A549 (cell line): Measurements from ENCODE around the gene MORF4L1.
A peak's percentile ranks its signal among the peaks of the same experiment; 100 is the strongest.

Experiments
- CHD2 ChIP-seq: fragments of 150-350 bp; IDR thresholded peaks from 2 replicates; pipeline ENCODE4 v1.6.1; 2014; ENCODE audit warnings: low read length; ENCODE audit not compliant: partially characterized antibody
- CTCF ChIP-seq: fragments of >200 bp; sonication (Bioruptor Twin); formaldehyde crosslinking; IDR thresholded peaks from 3 replicates; pipeline ENCODE4 v1.5.1; 2016
- HDAC2 ChIP-seq: fragments of 200-600 bp; sonication (generic); IDR thresholded peaks from 2 replicates; pipeline ENCODE4 v1.6.1; 2016
- KDM1A ChIP-seq: fragments of 200-600 bp; sonication (generic); IDR thresholded peaks from 2 replicates; pipeline ENCODE4 v1.6.1; 2016; ENCODE audit warnings: low read depth, mild to moderate bottlenecking
- KDM5A ChIP-seq: fragments of 200-600 bp; sonication (generic); IDR thresholded peaks from 2 replicates; pipeline ENCODE4 v1.6.1; 2016; ENCODE audit warnings: antibody characterized with exemption, mild to moderate bottlenecking
- MAZ ChIP-seq: fragments of 150-350 bp; IDR thresholded peaks from 2 replicates; pipeline ENCODE4 v1.6.1; 2014; ENCODE audit warnings: antibody characterized with exemption, low read depth, low read length, borderline replicate concordance
- NFE2L2 ChIP-seq: fragments of 150-350 bp; conservative IDR thresholded peaks from 2 replicates; pipeline ENCODE4 v1.6.1; 2014; ENCODE audit warnings: low read length
- NR3C1 ChIP-seq: fragments of >200 bp; sonication (Bioruptor Twin); formaldehyde crosslinking; IDR thresholded peaks from 3 replicates; pipeline ENCODE4 v1.6.1; 2017
- PHF8 ChIP-seq: fragments of 200-600 bp; sonication (generic); IDR thresholded peaks from 2 replicates; pipeline ENCODE4 v1.6.1; 2016; ENCODE audit warnings: low read depth, mild to moderate bottlenecking, antibody characterized with exemption, moderate library complexity, borderline replicate concordance
- POLR2A ChIP-seq: IDR thresholded peaks from 2 replicates; pipeline ENCODE4 v1.6.1; 2012; ENCODE audit warnings: mild to moderate bottlenecking, low read length
- TF ChIP-seq, protein P1 (sequence below): fragments of >200 bp; sonication (Bioruptor Twin); formaldehyde crosslinking; IDR thresholded peaks from 3 replicates; pipeline ENCODE4 v1.6.1; 2016
- TF ChIP-seq, protein P2 (sequence below): fragments of 200-600 bp; sonication (generic); IDR thresholded peaks from 2 replicates; pipeline ENCODE4 v1.6.1; 2016; ENCODE audit warnings: antibody characterized with exemption, mild to moderate bottlenecking, moderate library complexity
- TF ChIP-seq, protein P3 (sequence below): fragments of 250-450 bp; sonication (Bioruptor Pico); IDR thresholded peaks from 2 replicates; pipeline ENCODE4 v1.5.0; 2021; ENCODE audit warnings: mild to moderate bottlenecking, moderate library complexity, borderline replicate concordance

- TF ChIP-seq, protein P1, sequence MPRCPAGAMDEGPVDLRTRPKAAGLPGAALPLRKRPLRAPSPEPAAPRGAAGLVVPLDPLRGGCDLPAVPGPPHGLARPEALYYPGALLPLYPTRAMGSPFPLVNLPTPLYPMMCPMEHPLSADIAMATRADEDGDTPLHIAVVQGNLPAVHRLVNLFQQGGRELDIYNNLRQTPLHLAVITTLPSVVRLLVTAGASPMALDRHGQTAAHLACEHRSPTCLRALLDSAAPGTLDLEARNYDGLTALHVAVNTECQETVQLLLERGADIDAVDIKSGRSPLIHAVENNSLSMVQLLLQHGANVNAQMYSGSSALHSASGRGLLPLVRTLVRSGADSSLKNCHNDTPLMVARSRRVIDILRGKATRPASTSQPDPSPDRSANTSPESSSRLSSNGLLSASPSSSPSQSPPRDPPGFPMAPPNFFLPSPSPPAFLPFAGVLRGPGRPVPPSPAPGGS, result no peak
- no peak for TF ChIP-seq CTCF
- TF ChIP-seq KDM1A, result no peak
- 0 out of 2 replicates have a peak, but pooled peaks have one; percentile 34 for TF ChIP-seq MAZ
- TF ChIP-seq POLR2A, result no peak
- no peak for TF ChIP-seq HDAC2
- TF ChIP-seq, protein P2, sequence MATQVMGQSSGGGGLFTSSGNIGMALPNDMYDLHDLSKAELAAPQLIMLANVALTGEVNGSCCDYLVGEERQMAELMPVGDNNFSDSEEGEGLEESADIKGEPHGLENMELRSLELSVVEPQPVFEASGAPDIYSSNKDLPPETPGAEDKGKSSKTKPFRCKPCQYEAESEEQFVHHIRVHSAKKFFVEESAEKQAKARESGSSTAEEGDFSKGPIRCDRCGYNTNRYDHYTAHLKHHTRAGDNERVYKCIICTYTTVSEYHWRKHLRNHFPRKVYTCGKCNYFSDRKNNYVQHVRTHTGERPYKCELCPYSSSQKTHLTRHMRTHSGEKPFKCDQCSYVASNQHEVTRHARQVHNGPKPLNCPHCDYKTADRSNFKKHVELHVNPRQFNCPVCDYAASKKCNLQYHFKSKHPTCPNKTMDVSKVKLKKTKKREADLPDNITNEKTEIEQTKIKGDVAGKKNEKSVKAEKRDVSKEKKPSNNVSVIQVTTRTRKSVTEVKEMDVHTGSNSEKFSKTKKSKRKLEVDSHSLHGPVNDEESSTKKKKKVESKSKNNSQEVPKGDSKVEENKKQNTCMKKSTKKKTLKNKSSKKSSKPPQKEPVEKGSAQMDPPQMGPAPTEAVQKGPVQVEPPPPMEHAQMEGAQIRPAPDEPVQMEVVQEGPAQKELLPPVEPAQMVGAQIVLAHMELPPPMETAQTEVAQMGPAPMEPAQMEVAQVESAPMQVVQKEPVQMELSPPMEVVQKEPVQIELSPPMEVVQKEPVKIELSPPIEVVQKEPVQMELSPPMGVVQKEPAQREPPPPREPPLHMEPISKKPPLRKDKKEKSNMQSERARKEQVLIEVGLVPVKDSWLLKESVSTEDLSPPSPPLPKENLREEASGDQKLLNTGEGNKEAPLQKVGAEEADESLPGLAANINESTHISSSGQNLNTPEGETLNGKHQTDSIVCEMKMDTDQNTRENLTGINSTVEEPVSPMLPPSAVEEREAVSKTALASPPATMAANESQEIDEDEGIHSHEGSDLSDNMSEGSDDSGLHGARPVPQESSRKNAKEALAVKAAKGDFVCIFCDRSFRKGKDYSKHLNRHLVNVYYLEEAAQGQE, result no peak
- TF ChIP-seq CHD2, result peak; percentile 86
- TF ChIP-seq, protein P3, sequence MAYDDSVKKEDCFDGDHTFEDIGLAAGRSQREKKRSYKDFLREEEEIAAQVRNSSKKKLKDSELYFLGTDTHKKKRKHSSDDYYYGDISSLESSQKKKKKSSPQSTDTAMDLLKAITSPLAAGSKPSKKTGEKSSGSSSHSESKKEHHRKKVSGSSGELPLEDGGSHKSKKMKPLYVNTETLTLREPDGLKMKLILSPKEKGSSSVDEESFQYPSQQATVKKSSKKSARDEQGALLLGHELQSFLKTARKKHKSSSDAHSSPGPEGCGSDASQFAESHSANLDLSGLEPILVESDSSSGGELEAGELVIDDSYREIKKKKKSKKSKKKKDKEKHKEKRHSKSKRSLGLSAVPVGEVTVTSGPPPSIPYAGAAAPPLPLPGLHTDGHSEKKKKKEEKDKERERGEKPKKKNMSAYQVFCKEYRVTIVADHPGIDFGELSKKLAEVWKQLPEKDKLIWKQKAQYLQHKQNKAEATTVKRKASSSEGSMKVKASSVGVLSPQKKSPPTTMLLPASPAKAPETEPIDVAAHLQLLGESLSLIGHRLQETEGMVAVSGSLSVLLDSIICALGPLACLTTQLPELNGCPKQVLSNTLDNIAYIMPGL (CRISPR knock-in tag), result no peak
- TF ChIP-seq PHF8, result no peak
- no peak for TF ChIP-seq NR3C1
- TF ChIP-seq KDM5A, result no peak
- TF ChIP-seq NFE2L2, result no peak
Observed at GRCh38 chr15:78872155-78872971, at the start of gene MORF4L1.
